HG03565 (cell line): ENCODE data around the gene THNSL1.
"Not testable (repeated sequence)": the region's sequence is repeated elsewhere in the genome, so short reads cannot be mapped to it uniquely, and the experiment has no call there.

Experiments used
- ATAC-seq: cut with Tn5 transposase; IDR thresholded peaks from one replicate; pipeline ENCODE4 v1.9.1; 2021; ENCODE audit warnings: mild to moderate bottlenecking, moderate library complexity; ENCODE audit not compliant: unreplicated experiment

The THNSL1 gene

DNA sequence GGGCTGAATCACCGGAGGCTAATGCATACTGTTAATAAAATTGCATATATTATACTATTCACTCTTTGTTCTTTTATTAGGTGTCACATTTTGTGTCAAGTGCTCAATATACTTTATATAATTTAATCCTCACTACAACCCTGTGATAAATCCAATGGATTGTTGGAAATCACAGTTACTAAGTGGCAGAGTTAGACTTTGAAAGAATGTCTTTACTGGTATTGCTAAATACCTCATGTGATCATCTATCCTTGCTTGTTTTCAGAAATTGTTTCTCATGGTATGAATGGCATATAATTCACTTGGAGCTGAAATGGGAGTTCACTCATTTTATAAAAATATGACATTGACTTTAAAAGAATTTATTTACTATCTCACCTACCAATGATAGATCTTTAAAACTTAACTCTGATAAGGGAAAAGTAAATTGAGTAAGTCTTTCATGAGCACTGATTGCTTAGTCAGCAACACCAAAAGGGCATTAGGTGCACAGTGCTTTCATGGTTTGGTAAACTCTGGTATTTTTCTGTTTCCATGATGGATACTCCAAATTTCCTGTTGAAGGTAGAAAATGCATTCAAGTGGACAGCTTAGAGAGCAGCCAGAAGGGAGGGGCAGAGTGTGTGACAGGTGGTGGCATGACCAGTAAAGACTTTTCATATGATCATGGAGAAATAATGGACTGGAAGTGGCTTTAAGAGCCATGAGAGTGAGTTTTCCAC, 23.0 kb upstream of the THNSL1 start:
- ATAC-seq = no peak

- ATAC-seq = no peak
Observed at GRCh38 chr10:24995072-24995471, 21.3 kb upstream of the THNSL1 start.

DNA sequence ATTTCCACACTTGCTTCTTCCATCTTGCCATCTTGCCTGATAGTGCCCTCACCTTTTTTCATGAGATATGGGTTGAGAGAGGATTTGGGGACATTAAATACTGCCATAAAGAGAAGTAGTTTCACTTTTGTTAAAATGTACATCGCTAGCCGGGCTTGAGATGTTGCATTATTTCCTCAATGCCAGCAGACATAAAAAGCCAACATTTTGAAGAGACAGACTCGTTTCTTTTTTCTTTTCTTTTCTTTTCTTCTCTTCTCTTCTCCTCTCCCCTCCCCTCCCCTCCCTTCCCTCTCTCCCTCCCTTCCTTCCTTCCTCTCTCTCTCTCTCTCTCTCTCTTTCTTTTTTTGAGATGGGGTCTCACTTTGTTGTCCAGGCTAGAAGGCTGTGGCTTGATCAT, 18.4 kb upstream of the THNSL1 start:
- no peak for ATAC-seq

DNA sequence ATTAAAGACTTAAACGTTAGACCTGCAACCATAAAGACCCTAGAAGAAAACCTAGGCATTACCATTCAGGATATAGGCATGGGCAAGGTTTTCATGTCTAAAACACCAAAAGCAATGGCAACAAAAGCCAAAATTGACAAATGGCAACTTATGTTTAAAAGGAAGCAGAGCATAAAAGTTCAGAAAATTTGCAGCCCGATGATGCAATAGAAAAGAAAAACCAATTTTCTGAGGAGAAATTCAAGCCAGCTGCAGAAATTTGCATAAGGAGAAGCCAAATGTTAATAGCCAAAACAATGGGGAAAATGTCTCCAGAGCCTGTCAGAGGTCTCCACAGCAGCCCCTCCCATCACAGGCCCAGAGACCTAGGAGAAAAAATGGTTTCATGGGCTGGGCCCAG, 4.8 kb upstream of the THNSL1 start:
- not testable (repeated sequence) for ATAC-seq

GRCh38 chr10:25014579-25014978, 1.8 kb upstream of the THNSL1 start:
- no peak for ATAC-seq

GRCh38 chr10:25015828-25016375, 510 bp upstream of the THNSL1 start, which contains the start of gene ENKUR:
Gene ENKUR, minus strand, starts transcription at chr10:25016158. Its CDS starts 222 bp downstream, at chr10:25015936.
- ATAC-seq = peak; percentile 42

DNA sequence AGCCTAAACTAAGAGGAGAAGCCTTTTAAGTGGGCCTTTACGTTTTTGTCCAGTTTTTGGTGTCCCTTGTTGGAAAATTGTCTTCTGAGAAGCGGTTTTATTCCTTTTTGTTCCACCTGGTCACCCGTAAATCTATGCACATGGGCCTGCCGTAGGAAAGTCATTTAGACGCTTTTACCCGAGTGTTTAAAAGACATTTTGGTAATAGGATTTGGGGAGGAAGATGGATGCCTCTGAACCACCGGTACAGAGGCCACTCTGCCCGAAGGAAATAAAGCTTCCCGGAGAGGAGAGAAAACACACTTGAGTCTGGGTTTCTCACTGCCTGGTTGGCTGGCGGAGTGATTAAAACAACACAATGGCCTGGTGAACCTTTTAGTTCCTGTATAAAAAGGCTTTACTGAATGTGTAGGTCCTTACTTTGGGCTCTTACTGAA, 760 bp downstream of the THNSL1 start:
- ATAC-seq = peak; percentile 1

DNA sequence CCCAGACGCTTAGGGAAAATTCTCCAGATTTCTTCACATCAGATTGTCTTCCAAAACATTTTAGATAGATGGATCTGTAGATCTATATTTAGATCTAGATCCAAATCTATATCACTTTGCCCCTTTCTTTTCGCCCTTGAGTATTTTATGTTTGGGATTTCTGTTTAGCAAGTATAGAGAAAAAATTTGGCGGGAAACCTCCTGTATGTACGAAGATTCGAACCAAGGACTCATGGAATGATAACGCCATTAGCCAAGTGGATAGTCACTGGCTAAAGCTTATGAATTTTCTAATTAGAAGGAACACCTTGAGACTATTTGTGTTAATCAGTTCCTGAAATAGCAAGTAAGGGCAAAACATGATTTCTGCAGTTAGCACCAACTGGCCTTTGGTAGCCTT, 1.2 kb downstream of the THNSL1 start:
- ATAC-seq = no peak

DNA sequence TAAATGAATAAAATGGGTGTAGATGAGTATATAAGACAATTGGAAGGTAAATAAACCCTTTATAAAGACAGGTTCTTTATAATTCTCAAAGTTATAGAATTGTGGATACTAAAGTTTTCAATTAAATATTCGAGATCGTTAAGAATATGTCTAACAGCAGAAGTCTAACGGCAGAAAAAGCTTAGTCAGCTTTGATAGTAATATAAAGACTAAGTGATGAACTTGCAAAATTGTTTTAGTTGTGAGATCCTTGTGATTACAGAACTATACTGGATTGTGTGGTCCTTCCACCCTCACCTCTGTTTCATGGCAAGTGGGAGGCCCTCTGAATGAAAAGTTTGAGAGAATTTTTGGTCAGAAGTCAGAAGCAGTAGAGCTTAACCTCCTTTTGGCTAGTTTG, 2.3 kb downstream of the THNSL1 start:
- ATAC-seq = no peak

- no peak for ATAC-seq
Observed at GRCh38 chr10:25023278-25023677, 6.9 kb downstream of the THNSL1 start.

- no peak for ATAC-seq
Observed at GRCh38 chr10:25024528-25024927, 8.1 kb downstream of the THNSL1 start.

GRCh38 chr10:25026463-25026862, 10.1 kb downstream of the THNSL1 start:
- ATAC-seq = no peak

DNA sequence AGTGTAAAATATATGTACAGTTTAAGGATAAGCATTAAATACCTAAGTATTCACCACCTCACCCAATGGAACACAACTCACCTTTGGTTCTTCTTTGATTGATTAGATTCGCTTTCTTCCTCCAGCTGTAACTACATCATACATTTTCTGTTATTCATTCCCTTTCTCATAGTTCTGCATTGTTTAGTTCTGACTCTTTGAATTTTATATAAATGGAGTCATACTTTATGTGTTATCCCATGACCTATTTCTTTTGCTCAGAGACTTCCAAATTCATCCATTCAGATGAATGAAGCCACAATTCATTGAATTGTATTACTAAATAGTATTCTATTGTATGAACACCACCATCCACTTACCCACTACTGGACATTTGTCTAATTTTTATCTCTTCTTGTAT, 12.3 kb downstream of the THNSL1 start:
- ATAC-seq = no peak

- ATAC-seq = no peak
Observed at GRCh38 chr10:25029519-25029918, 13.1 kb downstream of the THNSL1 start.

- peak; percentile 59 for ATAC-seq
Observed at GRCh38 chr10:25036381-25036780, 20.0 kb downstream of the THNSL1 start.

DNA sequence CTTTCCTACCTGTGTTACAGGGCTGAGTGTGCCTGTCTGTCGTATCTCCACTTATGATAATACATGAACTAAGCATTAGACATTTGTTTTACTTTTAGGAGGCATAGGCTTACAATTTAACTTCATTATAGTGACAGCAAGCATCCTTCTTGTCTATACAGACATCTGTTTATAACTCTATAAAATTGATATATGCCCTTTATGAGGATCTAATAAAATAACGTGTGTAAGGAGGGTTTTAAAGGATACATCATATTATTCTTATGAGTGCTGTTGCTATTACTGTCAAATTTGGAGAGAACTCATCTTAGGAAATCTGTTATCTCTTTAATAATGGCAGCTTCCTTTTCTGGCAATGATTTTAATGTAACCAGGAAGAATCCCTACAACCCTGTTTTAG, 21.9 kb downstream of the THNSL1 start:
- no peak for ATAC-seq

GRCh38 chr10:25039531-25039930, 23.1 kb downstream of the THNSL1 start:
- ATAC-seq = no peak

DNA sequence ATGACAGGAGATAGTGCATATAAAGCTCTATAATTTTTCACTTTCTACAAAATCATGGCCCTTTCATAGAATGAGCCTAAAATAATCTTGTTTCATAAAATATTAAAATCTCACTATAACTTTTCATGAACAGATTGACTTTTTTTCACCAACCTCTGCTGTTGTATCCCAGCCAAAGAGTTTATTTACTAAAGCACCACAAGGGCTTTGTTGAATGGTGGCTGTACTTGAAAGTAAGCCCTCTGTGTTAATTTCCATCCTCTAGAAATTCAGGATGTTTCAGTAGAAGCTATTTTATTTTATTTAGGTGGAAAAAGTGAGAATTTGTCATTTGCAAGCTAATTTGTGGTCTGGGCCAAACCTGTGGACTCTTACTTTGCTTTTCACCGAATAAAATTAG, 30.2 kb downstream of the THNSL1 start:
- ATAC-seq = no peak

GRCh38 chr10:25047088-25047487, 30.7 kb downstream of the THNSL1 start:
- ATAC-seq = no peak

DNA sequence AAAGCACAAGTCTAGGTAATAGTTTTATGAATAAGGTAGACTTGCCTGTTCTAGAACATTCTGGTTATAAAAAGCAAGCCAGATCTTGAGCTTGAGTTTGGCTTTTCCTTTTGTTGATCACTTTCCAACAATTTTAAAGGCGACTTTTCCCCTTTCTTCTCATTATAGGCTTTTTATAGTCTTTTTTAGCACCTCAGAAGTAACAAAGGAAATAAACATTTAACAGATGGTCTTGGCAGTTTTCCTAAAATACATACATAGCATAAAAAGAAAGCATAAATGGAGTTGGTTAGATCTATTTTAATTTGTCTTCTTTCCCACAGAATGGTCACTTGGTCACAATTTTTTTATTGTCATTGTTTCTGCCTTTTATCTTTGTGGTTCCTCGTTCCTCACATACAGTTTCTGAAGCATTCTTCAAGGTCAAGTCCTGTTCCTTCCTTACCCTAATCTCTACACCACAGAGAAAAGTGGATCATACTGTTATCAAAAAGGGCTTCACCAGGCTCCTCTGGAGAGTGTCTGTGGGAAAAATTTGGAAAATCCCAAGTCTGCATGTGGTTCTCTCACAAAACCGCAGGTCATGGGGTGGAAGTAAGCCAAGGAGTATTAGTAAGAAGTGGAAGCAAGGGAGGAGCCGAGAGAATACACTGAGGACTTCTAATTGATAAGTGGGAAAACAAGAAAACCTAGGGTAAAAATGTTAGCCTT, 31.3 kb downstream of the THNSL1 start:
- no peak for ATAC-seq

- ATAC-seq = no peak
Observed at GRCh38 chr10:25048450-25048849, 32.0 kb downstream of the THNSL1 start.

- ATAC-seq = no peak
Observed at GRCh38 chr10:25049966-25050365, 33.6 kb downstream of the THNSL1 start.
